HG03575 (cell line): ENCODE measurements around the gene ZNF236.

Experiments used
- ATAC-seq: cut with Tn5 transposase; IDR thresholded peaks from one replicate; pipeline ENCODE4 v1.9.1; 2021; ENCODE audit not compliant: unreplicated experiment, insufficient number of reproducible peaks, low FRiP score; ENCODE audit errors: extremely low read depth

The ZNF236 gene

DNA sequence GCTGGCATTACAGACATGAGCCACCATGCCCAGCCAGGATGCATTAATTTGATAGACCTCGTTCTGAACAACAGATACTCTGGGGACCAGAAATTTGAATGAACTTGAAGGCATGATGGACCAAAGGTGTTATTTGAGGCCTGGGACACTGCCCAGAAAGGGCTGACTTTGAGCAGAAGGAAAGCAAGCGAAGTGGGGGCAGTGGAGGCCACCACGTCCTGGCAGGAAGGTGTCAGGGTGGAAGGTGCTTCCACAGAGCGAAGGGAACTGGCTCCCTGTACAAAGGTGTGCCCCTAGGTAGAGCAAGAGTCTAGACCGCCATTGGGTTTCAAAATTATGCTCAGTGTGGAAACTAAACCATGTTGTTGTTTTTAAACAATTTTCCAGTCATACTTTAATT is 23.9 kb downstream of the ZNF236 start:
- no peak for ATAC-seq

DNA sequence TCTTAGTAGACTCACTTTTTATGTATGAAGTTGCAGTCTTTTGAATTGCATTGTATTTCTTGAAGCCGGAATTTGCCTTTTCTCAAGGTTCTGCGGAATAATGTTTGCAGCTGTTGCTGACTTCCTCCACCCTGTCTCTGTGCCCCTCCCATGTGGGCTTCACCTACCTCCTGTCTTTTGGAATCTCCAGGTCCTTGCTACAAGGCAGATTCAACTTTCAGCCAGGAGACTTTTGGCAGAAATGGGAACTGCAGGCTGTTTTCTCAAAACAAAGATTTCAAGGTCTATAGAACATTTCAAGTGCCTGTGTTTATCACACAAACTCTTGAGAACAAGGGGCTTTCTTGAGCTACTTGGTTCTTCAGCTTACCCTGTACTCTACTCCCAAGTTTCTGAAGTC is 25.6 kb downstream of the ZNF236 start:
- no peak for ATAC-seq

DNA sequence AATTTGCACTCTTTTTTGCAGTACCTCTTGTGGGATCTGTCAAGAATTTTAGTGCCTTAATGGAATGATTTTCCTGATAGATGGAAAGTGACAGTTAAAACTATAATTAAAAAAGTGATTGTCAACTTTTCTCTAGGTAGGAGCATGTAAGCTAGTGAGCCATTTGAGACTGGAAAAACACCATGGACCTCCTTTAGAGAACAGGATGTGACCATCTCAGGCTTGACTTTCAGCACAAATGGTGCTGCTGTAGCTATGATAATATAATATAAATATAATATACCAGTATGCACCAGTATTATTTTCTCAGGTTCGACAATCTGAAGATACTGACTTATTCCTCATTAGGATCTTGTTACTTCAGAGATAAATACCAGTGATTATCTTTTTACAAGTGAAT is 27.8 kb downstream of the ZNF236 start:
- no peak for ATAC-seq

DNA sequence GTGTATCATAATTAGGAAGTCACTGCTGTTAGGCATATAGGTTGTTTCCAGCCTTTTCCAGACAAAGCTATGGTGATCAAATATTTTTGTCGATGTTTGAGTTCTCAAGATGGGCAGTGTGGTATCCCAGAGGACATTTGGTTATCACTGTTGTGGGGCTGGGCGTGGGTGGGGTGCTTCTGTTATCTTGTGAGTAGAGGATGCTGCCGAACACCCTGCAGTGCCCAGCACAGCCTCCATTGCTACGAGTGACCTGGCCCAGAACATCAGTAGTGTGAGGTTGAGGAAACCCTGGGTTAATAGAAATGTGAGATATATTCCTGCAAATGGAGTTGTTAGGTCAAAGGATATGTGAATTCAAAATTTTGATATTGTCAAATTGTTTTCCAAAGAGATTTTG is 33.2 kb downstream of the ZNF236 start:
- no peak for ATAC-seq

DNA sequence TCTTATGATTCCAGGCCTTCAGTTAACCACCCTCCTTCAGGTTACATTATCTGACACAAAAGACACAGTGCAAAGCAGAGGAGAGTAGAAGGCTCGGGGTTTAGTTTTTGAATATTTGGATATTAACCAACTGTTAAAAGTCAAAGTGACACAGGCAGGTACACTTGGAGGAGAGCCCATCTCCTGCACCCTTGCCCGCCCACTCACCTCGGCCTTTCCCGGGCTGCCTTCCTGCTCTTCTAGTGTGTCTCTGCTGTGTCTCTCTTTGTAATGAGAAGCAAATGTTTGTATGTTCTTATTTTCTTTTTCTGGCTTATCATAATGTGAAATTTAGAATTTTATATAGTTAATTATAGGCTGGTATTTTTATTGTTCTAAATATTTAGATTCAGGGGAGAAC is 35.1 kb downstream of the ZNF236 start:
- no peak for ATAC-seq

DNA sequence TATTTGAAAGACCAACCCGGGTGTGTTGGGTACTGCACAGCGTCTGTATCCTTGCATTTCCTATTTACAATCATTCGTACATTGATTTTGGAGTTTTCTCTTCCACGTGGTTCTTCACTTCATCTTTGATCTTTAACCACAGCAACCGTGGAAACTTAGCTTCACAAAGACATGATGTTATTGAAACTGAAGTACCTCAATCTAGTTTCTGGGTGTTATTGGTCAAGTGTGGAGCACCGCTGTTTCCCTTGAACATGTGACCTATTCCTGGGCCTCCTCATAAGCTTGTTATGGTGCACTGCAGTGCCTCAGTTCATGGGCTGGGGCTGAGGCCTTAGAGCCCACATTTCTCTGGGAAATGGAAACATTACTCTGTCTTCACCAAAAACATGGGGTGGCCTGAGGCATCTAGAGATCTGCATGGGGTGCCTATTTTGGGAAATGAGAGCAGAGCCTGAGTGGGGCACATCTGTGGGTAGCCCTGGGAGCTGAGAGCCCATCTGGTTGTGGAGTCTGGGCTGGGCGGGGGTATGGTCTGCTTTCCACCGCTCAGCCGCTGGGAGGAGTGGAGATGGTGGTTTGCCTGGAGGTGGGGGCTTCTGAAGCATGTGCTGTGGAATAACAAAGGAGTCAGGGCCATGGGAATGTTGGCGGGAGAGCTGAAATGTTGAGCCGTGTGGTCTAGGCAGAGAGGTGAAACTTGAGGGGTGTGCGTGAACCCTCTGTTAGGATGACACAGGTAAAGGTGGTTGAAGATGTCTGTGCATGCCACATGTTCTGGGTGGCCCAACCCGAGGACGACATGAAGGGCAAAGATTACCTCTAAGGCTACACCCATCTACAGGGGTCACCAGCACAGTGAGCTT is 37.4 kb downstream of the ZNF236 start:
- ATAC-seq, result no peak

DNA sequence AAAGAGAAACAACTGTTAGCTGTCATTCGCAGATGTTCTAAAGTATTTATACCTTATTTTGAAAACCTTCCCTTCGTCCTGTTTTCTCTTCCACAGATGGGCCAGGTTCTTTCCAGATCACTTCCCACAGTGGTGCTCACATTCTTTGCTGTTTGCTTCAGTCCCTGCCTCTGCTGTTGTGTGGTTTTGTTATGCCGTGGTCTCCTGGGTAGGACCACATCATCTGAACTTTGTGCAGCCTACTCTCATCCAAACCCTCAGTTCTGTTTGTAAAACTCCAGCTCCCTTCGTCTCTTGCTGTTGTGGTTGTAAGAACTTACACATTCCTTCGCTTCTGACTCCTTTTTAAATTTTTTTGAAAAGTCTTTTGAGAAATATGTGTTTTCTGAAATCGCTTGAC is 38.1 kb downstream of the ZNF236 start:
- no peak for ATAC-seq

DNA sequence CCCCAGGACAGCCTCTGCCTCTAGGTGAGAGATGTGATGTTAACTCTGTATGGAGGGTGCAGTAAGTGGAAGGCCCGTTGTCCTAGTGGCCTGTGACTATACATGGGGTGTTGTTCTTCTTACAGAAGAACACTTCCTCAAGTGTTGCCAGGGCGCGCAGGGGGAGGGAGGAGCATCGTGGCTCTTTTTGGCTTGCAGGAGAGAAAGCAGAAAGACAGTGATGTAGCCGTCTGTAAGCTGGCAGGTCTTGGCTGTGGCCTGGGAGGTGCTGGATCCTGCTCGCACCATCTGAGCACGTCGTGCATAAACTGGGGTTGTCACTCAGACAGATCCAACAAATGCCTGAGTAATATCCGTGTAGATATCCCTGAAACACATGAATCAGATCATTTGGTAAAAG is 44.3 kb downstream of the ZNF236 start:
- ATAC-seq, result no peak

DNA sequence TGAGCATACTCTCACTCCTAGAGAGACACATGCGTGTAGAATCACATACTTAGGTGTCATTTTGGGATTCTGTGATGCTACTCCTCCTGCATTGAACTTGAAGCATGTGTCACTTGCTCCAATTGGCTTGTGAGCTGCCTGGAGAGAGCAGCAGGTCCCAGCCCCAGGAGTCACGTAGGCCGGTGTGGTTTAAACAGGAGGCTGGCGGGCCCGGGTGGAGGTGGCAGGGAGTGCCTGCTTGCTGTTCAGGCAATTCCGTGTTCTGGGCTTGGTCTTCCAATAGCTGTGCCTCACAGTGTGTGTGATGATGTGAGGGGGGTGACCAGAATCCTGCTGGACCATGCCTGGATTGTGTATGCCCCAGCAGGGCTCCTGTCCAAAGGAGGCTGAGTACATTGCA is 51.0 kb downstream of the ZNF236 start:
- no peak for ATAC-seq

DNA sequence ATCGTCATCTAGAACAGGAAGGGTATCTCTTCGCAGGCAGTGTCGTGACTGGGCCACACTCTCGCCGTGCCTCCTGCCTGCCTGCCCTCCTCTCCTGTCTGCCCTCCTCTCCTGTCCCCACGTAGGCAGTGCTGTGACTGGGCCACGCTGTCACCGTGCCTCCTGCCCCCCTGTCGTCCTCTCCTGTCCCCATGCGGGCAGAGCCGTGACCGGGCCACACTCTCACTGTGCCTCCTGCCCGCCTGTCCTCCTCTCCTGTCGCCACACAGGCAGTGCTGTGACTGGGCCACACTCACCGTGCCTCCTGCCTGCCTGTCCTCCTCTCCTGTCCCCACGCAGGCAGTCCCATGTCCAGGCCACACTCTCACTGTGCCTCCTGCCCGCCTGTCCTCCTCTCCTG is 51.4 kb downstream of the ZNF236 start:
- no peak for ATAC-seq

DNA sequence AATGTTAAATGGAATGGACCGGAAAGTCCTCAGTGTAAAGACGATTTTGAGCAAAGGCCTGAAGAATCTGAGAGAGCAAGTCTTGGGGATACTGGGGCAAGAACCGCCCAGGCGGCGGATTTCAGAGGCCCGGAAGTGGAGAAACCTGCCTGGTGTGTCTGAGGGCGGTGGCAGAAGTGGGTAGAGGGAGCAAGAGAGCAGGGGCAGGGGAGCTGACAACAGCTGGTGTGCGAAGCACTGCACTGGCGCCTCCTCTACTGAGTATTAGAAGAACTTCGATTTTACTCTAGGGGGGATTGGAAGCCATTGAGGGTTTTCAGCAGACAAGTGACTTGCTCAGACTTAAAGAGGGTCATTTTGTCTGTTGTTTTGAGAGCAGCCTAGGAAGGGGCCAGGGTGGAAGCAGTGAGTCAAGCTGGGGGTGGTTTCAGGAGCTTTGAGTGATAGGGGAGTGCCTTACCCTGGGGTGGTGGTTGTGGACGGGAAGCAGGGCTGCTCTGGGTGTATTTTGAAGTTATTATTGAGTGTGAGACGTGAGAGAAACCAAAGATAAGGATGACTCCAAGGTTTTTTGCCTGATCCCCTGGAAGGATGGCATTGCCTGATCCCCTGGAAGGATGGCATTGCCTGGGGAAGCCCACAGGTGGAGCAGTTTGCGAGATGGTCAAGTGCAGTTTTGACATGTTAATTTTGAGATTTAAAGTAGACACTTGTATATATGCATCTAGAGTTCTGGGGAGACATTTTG is 52.5 kb downstream of the ZNF236 start:
- ATAC-seq, result no peak

DNA sequence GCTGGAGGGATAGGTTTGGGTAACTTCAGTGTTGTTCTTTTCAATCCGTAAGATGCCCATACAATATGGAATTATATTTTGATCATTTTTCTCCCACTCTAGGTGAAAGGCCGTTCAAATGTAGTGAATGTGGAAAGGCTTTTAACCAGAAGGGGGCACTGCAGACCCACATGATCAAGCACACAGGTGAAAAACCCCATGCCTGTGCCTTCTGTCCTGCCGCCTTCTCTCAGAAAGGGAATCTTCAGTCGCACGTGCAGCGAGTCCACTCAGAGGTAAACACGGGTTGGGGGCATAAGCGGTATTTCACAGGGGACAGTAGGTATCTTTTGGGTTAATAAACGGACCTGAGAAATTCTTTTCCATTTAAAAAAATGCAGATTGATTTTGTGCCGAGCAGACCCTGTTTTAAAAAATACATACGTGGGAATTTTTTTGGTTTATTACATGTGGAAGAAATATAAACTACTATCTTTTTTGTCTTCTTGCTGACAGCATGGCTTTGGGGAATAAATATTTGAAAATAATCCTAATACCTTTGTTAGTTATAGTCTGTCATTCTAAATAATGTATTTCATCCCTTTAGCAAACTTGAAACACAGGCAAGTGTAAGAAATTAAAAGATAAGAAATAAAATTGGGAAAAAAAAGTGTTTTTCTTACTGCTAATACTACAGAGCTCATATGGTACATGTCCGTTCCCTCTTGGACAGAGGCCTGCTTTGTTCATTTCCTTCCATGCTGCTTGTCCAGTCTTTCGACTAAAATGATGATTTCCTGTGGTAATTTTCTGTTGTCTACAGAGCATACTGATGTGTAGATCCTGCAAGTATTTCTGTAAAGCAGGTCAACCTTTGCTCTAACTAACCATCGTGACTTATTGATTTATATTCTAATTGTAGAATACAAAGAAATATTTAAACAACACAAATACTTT is 53.3 kb downstream of the ZNF236 start:
- no peak for ATAC-seq

DNA sequence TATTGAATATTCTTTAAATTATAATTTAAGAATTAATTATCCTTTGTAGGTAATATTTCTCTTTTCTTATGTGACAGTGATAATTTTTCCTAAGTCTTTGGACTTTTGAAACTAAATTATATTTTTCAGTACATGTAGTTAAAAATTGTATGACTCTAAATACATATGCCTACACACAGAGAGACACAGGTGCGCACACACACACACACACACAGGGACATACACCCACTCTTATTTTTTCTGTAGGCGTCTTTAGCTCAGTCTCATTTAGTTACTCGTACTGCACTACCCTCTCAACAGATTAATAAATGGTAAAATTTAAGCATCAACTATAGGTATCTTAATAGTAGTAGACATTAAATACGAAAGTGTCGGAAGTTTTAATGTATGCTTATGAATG is 56.1 kb downstream of the ZNF236 start:
- ATAC-seq, result no peak

DNA sequence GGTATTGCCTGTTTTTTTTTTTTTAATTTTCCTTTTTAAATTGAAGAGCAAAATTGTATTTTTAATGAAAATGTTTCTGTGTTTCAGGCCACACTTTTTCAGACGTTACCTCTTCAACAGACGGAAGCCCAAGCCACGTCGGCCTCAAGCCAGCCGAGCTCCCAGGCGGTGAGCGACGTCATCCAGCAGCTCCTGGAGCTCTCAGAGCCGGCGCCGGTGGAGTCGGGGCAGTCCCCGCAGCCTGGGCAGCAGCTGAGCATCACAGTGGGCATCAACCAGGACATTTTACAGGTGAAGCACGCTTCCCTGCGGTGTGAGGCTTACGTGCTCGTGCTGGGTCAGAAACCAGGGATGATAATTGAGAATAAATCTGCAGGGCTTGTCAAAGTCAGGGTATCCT is 57.7 kb downstream of the ZNF236 start:
- no peak for ATAC-seq

DNA sequence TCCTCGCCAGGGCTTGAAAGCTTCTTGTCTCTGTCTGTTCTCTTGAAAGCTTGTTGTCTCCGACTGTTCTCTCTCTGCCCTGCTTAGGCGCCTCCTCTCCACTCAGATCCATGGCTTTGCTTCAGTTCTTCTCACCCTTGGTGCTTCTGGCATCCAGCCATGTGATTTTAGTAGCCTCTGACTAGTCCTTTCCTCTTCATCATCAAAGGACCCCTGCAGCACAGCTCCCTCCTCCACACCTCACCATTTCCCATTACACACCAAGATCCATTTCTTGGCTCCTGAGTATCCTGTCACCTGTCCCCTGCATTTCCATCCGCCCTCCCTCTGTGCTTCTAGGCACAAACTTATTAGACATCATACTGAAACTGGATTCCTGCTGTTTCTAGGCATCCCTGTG is 59.4 kb downstream of the ZNF236 start:
- ATAC-seq, result no peak

DNA sequence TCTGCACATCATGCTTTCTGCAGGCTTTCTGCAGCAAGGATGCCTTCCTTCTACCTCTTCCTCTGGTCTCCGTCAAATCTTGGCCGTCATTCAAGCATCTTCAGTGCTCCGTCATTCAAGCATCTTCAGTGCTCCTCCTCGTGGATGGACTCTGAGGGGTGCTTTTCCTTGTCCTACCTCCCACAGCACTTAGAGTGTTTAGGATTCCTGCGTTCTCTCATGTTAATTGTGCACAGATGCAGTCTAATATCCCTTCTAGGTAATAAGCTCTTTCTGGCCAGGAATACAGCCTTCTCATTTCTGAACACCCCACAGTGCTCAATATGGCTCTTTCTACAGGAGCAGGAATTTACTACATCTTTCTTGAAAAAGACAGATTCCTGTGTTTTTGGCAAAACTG is 59.8 kb downstream of the ZNF236 start:
- no peak for ATAC-seq

DNA sequence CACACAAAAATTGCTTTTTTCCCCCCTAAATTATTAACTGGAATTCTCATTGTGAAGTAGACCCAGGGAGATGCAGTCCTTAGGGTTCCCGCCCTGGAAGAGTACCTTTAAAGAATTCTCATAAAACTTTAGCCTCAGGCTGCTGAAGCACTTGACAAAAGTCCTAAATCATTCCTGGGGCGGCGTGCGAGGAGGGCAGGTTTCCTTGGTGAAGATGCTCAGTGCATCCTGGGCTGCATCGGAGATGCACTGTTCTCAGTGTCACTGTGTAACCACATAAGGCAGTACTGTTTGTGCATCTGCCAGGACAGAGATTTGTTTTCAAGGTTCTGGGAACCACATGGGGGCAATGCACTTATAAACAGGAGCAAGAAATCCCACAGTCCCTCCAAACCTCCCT is 62.6 kb downstream of the ZNF236 start:
- no peak for ATAC-seq

DNA sequence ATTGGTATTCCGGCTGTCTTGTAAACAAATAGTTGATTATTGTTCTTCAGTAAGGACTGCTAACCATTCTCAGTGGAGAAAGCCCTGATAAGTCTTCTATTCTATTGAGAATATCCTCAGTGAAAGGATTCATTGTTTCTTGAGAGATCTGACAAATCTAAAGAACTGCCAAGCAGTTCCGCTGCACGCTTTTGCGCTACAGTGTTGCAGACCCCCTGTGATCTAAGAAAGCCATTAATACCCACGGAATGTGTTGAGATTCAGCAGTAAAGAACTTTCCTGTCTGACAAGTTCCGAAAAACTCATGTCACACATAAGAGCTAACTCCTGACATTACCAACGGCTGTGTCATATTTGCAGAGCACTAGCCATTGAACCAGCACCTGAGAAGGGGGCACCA is 63.8 kb downstream of the ZNF236 start:
- no peak for ATAC-seq

DNA sequence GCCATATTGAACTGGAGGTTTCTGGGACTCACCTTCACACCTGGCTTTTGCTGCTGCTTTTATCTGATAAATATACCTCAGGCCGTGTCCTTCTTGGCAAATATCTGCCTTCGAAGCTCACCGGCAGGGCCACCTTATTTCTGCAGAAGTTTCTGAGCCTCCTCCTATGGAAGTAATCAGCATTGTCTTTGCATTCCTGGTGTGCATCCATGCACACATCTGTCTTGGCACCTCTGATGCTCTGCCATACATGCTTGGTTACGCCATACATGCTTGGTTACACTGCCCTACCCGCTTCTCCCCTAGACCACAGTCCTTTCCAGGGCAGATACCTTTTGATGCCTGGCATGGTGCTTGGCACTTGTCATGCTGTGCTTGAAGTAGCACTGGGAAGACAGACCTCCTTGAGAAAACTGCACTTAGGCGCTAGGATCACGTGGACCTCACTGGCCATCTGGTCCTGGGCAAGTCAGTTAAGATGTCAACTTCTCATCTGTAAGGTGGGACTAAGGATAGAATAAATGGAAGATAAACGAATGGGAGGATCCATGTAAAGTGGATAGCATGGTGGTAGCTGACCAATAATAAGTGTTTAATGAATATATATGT is 66.8 kb downstream of the ZNF236 start:
- ATAC-seq, result no peak
